Ishikawa (cell line): ENCODE measurements around the gene TMEM131.

ENCODE experiments used
- CEBPB ChIP-seq: IDR thresholded peaks from 2 replicates; pipeline ENCODE4 v1.6.1; 2012
- EP300 ChIP-seq: IDR thresholded peaks from 2 replicates; pipeline ENCODE4 v1.6.1; 2012; ENCODE audit warnings: borderline replicate concordance
- FOXM1 ChIP-seq: IDR thresholded peaks from 2 replicates; pipeline ENCODE4 v1.6.1; 2012; ENCODE audit warnings: low read depth, borderline replicate concordance
- NFIC ChIP-seq: IDR thresholded peaks from 2 replicates; pipeline ENCODE4 v1.6.1; 2012
- RAD21 ChIP-seq: IDR thresholded peaks from 2 replicates; pipeline ENCODE4 v1.6.1; 2012; ENCODE audit warnings: low read depth
- TAF1 ChIP-seq: IDR thresholded peaks from 2 replicates; pipeline ENCODE4 v1.6.1; 2012; ENCODE audit warnings: low read depth, mild to moderate bottlenecking
- TCF12 ChIP-seq: IDR thresholded peaks from 2 replicates; pipeline ENCODE4 v1.6.1; 2012; ENCODE audit warnings: low read depth
- YY1 ChIP-seq: IDR thresholded peaks from 2 replicates; pipeline ENCODE4 v1.6.1; 2012; ENCODE audit warnings: low read depth
- ZBTB7A ChIP-seq: IDR thresholded peaks from 2 replicates; pipeline ENCODE4 v1.6.1; 2012; ENCODE audit warnings: low read depth
- TF ChIP-seq, protein P1 (sequence below): IDR thresholded peaks from 2 replicates; pipeline ENCODE4 v1.6.1; 2012
- TF ChIP-seq, protein P2 (sequence below): IDR thresholded peaks from 2 replicates; pipeline ENCODE4 v1.6.1; 2012; ENCODE audit warnings: low read depth, mild to moderate bottlenecking
- TF ChIP-seq, protein P3 (sequence below): IDR thresholded peaks from 2 replicates; pipeline ENCODE4 v1.6.1; 2012

DNA sequence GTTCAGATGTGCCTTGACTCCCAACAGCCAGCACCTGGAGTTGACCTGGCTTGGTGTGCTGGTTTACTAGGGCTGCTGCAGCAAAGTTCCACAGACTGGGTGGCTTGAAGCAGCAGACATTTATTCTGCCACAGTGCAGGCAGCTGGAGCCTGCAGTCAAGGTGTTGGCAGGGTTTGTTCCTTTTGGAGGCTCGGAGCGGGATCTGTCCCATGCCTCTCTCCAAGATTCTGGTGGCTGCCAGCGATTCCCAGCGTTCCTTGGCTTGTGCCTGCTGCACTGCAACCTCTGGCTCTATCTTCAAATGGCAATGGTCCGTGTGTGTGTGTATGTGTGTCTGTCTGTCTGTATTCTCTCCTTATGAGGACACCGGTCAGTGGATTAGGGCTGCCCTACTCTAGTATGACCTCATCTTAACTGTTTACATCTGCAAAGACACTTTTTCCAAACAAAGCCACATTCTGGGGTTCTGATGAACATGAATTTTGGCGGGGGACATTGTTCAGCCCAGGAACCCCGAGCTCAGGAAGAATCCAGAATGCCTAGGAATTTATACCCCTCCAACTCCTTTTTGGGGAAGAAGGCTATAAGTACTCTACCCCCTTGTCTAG is 44.7 kb upstream of the TMEM131 start:
- TF ChIP-seq, protein P1, sequence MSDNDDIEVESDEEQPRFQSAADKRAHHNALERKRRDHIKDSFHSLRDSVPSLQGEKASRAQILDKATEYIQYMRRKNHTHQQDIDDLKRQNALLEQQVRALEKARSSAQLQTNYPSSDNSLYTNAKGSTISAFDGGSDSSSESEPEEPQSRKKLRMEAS, result no peak
- TF ChIP-seq TAF1 (no peak), EP300 (no peak), YY1 (no peak), ZBTB7A (no peak), FOXM1 (no peak), CEBPB (no peak), NFIC (no peak), TCF12 (no peak), RAD21 (no peak)
- TF ChIP-seq, protein P2, sequence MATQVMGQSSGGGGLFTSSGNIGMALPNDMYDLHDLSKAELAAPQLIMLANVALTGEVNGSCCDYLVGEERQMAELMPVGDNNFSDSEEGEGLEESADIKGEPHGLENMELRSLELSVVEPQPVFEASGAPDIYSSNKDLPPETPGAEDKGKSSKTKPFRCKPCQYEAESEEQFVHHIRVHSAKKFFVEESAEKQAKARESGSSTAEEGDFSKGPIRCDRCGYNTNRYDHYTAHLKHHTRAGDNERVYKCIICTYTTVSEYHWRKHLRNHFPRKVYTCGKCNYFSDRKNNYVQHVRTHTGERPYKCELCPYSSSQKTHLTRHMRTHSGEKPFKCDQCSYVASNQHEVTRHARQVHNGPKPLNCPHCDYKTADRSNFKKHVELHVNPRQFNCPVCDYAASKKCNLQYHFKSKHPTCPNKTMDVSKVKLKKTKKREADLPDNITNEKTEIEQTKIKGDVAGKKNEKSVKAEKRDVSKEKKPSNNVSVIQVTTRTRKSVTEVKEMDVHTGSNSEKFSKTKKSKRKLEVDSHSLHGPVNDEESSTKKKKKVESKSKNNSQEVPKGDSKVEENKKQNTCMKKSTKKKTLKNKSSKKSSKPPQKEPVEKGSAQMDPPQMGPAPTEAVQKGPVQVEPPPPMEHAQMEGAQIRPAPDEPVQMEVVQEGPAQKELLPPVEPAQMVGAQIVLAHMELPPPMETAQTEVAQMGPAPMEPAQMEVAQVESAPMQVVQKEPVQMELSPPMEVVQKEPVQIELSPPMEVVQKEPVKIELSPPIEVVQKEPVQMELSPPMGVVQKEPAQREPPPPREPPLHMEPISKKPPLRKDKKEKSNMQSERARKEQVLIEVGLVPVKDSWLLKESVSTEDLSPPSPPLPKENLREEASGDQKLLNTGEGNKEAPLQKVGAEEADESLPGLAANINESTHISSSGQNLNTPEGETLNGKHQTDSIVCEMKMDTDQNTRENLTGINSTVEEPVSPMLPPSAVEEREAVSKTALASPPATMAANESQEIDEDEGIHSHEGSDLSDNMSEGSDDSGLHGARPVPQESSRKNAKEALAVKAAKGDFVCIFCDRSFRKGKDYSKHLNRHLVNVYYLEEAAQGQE, result no peak
- TF ChIP-seq, protein P3, sequence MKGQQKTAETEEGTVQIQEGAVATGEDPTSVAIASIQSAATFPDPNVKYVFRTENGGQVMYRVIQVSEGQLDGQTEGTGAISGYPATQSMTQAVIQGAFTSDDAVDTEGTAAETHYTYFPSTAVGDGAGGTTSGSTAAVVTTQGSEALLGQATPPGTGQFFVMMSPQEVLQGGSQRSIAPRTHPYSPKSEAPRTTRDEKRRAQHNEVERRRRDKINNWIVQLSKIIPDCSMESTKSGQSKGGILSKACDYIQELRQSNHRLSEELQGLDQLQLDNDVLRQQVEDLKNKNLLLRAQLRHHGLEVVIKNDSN, result no peak
